Measurements from ENCODE around the gene NQO2.

- TF ChIP-seq CTCF (IDR thresholded peaks at IDR 0.05; ENCODE audit: poor library complexity, severe bottlenecking) (no peak), SMC3 (conservative IDR thresholded peaks at IDR 0.05; ENCODE audit: poor library complexity) (no peak), EZH2 (IDR thresholded peaks at IDR 0.05; ENCODE audit: borderline replicate concordance, insufficient read depth, low read length, poor library complexity, severe bottlenecking) (no peak), EP300 (conservative IDR thresholded peaks at IDR 0.05; ENCODE audit: poor library complexity, severe bottlenecking) (no peak), MXI1 (conservative IDR thresholded peaks at IDR 0.05; ENCODE audit: poor library complexity, severe bottlenecking) (no peak), RAD21 (conservative IDR thresholded peaks at IDR 0.05) (no peak), POLR2AphosphoS5 (IDR thresholded peaks at IDR 0.05) (no peak)
Measured at GRCh38 chr6:3046295-3046694, 46.6 kb downstream of the NQO2 start.

All from neural cell (in vitro differentiated cells).